Measurements from ENCODE around the gene FOXL1. TPM values are rescaled to one million over a fixed set of nuclear protein-coding genes. Genes with fewer than 3 reads are reported as not detected.

The FOXL1 gene
- total and polyA plus RNA-seq, 2 of the 13 experiments (the other 11 are each of a cell fraction or from before 2014, with no cell fraction given), result not detected

GRCh38 chr16:86542756-86543750, 35.3 kb upstream of the FOXL1 start (continued):
- no peak for TF ChIP-seq KAT2B (IDR thresholded peaks at IDR 0.05; ENCODE audit: borderline replicate concordance, low read depth, low read length)
- no peak for TF ChIP-seq ZNF83 (CRISPR knock-in tag; IDR thresholded peaks at IDR 0.05; ENCODE audit: borderline replicate concordance)
- no peak for TF ChIP-seq RCOR2 (CRISPR knock-in tag; IDR thresholded peaks at IDR 0.05)
- TF ChIP-seq ZNF276 (CRISPR knock-in tag; IDR thresholded peaks at IDR 0.05; ENCODE audit: low read depth), result no peak
- TF ChIP-seq PHF5A (CRISPR knock-in tag; IDR thresholded peaks at IDR 0.05; ENCODE audit: low read depth, unreplicated experiment), result no peak
- TF ChIP-seq ZNF138 (CRISPR knock-in tag; IDR thresholded peaks at IDR 0.05; ENCODE audit: low read depth), result no peak
- TF ChIP-seq HHEX (CRISPR knock-in tag; IDR thresholded peaks at IDR 0.05), result no peak
- no peak for TF ChIP-seq ZNF580 (CRISPR knock-in tag; IDR thresholded peaks at IDR 0.05; ENCODE audit: borderline replicate concordance, low read depth)

GRCh38 chr16:86545481-86545880, 32.9 kb upstream of the FOXL1 start:
- FAIRE-seq, result no peak
- no peak overlapping the region for H3K4me2 ChIP-seq (ENCODE audit: low read depth, low read length)
- ATAC-seq, result no peak
- TF ChIP-seq E2F2 (CRISPR knock-in tag; IDR thresholded peaks at IDR 0.05; ENCODE audit: borderline replicate concordance), result no peak
- no peak for TF ChIP-seq SALL2 (CRISPR knock-in tag; IDR thresholded peaks at IDR 0.05)
- TF ChIP-seq IKZF1 (IDR thresholded peaks at IDR 0.05), result no peak
- no peak for TF ChIP-seq SMARCC2 (IDR thresholded peaks at IDR 0.05)
- TF ChIP-seq IKZF5 (CRISPR knock-in tag; IDR thresholded peaks at IDR 0.05), result no peak
- TF ChIP-seq SMAD3 (CRISPR knock-in tag; IDR thresholded peaks at IDR 0.05), result no peak
- no peak for TF ChIP-seq PHB2 (IDR thresholded peaks at IDR 0.05; ENCODE audit: partially characterized antibody)
- TF ChIP-seq ZNF691 (CRISPR knock-in tag; IDR thresholded peaks at IDR 0.05; ENCODE audit: borderline replicate concordance, low read depth), result no peak
- no peak for TF ChIP-seq BCL6 (CRISPR knock-in tag; IDR thresholded peaks at IDR 0.05)
- no peak for TF ChIP-seq AGO2 (optimal IDR thresholded peaks at IDR 0.05; ENCODE audit: low read depth, low read length)

More at GRCh38 chr16:86545481-86545880, 32.9 kb upstream of the FOXL1 start:
- H3K79me2 ChIP-seq (ENCODE audit: insufficient read depth, low read length), result no peaks in the 10 kb centered on the region
- no peak for DNase-seq (ENCODE audit: low spot score)
- H3K9me3 ChIP-seq (ENCODE audit: low read length), result no peaks in the 10 kb centered on the region
- no peaks in the 10 kb centered on the region for H4K20me1 ChIP-seq (ENCODE audit: insufficient read depth, low read length)
- no peaks in the 10 kb centered on the region for H3K4me1 ChIP-seq (ENCODE audit: insufficient read depth, low read length)
- no peak overlapping the region for H3K4me3 ChIP-seq (replicated peaks in 1 of 3; ENCODE audit: insufficient read depth in 1 of 3, low read depth in 2 of 3, low read length in 3 of 3)
- intact Hi-C loops (cut with micrococcal nuclease; ENCODE audit: unreplicated experiment), result no loop called here
- peaks cover 28 to 74% of the 10 kb centered on the region in 2 experiments for H3K36me3 ChIP-seq (replicated peaks in 1 of 2; ENCODE audit: control insufficient read depth in 1 of 2, insufficient read depth in 2 of 2, low read length in 2 of 2)
- WGBS (ENCODE audit: low lambda C conversion rate), result 94% methylated on average over 12 of the region's 12 CpGs
- H3K27ac ChIP-seq (ENCODE audit: extremely low read length, insufficient read depth, low read length), result no peak overlapping the region
- in situ Hi-C loops (cut with HindIII; ENCODE audit: extremely low pct_ligation_motif_present, low pct_unique_long_range_greater_than_20kb), result no loop called here
- H3K27me3 ChIP-seq (ENCODE audit: control insufficient read depth in 1 of 2, insufficient read depth in 2 of 2, low read length in 2 of 2), result no peaks in the 10 kb centered on the region
- ChIA-PET CTCF (ENCODE audit: low intra/inter-chr PET ratio, low total read pairs) (no interaction called here), POLR2A (no interaction called here)
- no peak overlapping the region for H2AFZ ChIP-seq (ENCODE audit: low read length)
- no peak overlapping the region for H3K9ac ChIP-seq (ENCODE audit: insufficient read depth, low read depth, low read length)
- no TSS peak for BruUV-seq (replicated peaks)
